HG02943 (cell line): Measurements from ENCODE around the gene MAMDC4.

Experiments used
- ATAC-seq: cut with Tn5 transposase; IDR thresholded peaks from one replicate; pipeline ENCODE4 v1.9.1; 2021; ENCODE audit warnings: mild to moderate bottlenecking, low read depth, moderate library complexity; ENCODE audit not compliant: unreplicated experiment

MAMDC4 gene

DNA sequence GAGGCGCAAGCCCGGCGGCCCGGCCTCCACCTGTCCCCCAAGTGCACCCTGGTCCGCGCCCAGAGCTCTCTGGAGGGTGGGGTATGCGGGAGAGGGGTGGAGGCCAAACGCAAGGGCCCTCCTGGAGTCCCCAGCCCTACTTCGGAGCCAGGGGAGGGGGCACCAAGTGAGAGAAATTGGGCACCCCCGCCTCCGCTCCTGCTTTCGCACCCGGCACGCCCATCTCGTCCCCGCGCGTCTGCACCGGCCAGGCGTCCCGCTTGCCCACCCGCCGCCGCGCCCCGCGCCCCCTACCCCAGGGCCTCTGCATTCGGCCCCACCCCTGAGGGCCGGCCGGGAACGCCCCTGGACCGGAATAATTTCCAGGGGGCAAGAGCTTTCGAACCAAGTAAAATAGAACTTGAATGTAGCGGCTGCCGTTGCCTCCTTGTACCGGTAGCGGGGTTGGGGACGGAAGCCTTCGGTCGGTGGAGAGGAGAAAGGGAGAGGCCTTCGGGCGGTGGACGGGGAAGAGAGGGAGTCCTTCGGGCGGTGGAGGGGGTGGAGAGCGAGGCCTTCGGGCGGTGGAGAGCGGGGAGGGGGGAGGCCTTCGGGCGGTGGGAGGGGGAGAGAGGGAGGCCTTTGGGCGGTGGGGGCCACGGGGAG, 3.6 kb upstream of the MAMDC4 start:
- no peak for ATAC-seq

GRCh38 chr9:136849038-136849959, 2.8 kb upstream of the MAMDC4 start, which contains the start of gene PHPT1:
Gene PHPT1 (plus strand): TSS chr9:136849409. CDS start chr9:136849431, 22 bp downstream.
- ATAC-seq = peak; percentile 82

DNA sequence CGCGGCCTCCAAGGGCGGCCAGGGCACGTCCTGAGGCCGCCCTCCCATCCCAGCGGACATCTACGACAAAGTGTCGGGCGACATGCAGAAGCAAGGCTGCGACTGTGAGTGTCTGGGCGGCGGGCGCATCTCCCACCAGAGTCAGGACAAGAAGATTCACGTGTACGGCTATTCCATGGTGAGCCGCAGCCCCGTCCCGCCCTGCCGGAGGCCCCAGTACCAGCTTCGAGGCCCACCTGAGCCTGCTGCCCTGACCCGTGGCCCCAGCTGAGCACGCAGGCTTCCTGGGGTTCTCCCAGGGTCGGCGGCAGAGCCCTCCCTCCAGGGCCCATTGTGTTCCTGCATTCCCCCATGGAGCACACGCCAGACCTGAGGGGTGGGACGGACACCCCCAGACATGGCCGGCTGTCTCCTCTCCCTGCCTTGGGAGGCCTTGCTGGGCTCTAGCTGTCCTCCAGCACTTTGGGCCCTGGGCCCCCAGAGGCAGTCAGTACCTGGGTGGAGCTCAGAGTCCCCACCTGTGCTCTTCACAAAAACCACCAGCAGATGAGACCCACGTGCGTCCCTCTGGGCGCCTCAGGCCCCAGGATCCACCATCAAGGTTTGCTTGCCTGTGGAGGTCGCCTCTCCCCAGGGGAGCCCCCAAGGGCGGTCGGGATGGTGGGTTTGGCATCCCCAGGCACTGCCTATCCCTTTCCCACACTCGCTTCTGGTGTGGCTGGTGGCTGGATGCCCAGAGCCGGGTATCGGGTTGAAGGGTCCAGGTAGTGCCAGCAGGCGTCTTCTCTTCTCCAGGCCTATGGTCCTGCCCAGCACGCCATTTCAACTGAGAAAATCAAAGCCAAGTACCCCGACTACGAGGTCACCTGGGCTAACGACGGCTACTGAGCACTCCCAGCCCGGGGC, 1.9 kb upstream of the MAMDC4 start:
- ATAC-seq = no peak

GRCh38 chr9:136850866-136851775, 1.0 kb upstream of the MAMDC4 start:
- ATAC-seq = no peak

DNA sequence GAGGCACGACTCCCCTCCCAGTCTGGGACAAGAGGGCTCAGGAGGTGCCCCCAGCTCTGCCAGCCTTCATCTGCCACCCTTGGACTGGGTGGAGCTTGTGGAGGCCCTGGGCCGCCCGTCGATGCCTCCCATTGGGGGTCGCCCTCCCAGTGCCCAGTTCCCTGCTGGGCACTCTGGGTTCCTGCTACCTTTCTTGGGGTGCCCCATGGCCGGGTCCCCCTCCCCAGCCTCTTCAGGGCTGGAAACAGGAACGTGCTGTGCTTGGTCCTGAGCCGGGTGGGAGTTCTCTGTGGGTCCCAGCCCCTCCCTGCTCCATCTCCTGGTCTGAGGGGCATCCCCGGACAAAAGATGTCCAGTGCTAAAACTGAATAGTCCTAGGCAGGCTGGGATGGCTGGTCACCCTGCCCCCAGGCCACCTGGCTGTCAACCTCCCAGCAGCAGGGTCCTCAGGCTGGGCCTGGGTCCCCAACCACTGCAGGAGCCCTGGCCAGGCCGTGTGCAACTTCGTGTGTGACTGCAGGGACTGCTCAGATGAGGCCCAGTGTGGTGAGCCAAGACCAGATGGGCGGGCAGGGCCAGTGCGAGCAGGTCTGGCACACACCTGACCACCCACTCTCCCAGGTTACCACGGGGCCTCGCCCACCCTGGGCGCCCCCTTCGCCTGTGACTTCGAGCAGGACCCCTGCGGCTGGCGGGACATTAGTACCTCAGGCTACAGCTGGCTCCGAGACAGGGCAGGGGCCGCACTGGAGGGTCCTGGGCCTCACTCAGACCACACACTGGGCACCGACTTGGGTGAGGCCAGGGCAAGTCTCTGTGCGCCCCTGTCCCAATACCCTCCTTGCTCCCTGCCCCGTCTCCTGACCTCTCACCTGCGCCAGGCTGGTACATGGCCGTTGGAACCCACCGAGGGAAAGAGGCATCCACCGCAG, 784 bp downstream of the MAMDC4 start:
- ATAC-seq = no peak

DNA sequence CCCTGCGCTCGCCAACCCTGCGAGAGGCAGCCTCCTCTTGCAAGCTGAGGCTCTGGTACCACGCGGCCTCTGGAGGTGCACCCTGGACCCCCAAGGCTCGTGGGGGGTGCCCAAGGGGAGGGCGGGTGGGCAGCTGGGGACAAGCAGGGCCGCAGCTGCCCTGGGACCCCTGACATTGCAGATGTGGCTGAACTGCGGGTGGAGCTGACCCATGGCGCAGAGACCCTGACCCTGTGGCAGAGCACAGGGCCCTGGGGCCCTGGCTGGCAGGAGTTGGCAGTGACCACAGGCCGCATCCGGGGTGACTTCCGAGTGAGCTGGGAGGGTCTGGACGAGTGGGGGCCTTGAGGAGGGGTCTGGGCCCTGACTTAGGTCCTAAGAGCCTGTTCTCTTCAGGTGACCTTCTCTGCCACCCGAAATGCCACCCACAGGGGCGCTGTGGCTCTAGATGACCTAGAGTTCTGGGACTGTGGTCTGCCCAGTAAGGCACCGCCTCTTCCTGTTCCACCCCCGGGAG, 1.5 kb downstream of the MAMDC4 start:
- ATAC-seq = no peak

- ATAC-seq = no peak
These were observed 2.1 kb downstream of the MAMDC4 start for GRCh38 chr9:136854113-136854841.

DNA sequence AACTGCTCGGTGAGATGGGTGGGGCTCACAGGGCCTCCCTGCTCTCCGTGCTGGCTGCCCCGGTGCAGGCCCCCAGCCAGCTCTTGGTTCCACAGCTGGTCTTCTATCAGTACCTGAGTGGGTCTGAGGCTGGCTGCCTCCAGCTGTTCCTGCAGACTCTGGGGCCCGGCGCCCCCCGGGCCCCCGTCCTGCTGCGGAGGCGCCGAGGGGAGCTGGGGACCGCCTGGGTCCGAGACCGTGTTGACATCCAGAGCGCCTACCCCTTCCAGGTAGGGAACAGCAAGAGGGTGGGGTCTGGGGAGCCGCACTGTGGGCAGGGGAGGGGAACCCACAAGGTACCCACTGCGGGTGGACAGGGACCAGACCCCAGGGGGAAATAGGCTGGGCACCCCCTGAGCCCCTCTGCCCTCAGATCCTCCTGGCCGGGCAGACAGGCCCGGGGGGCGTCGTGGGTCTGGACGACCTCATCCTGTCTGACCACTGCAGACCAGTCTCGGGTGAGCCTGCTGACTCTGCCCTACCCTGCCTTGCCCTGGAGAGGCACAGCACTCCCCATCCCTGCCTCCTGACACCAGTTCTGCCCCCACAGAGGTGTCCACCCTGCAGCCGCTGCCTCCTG, 2.8 kb downstream of the MAMDC4 start:
- no peak for ATAC-seq

DNA sequence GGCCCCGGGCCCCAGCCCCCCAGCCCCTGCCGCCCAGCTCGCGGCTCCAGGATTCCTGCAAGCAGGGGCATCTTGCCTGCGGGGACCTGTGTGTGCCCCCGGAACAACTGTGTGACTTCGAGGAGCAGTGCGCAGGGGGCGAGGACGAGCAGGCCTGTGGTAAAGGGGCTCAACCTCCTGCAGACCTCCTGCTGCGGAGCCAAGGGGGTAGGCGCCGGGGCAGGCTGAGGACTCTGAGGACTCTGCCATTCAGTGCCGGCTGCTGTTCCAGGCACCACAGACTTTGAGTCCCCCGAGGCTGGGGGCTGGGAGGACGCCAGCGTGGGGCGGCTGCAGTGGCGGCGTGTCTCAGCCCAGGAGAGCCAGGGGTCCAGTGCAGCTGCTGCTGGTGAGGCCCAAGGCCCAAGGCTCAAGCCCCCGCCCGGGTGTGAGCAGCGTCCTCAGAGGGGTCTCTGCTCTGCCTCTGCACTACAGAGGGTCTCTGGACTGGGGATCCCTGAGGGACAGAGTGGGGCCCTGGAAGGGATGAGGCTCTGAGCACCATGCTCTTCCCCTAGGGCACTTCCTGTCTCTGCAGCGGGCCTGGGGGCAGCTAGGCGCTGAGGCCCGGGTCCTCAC, 3.4 kb downstream of the MAMDC4 start:
- no peak for ATAC-seq

- ATAC-seq = no peak
These were observed 3.9 kb downstream of the MAMDC4 start for GRCh38 chr9:136856079-136856476.

DNA sequence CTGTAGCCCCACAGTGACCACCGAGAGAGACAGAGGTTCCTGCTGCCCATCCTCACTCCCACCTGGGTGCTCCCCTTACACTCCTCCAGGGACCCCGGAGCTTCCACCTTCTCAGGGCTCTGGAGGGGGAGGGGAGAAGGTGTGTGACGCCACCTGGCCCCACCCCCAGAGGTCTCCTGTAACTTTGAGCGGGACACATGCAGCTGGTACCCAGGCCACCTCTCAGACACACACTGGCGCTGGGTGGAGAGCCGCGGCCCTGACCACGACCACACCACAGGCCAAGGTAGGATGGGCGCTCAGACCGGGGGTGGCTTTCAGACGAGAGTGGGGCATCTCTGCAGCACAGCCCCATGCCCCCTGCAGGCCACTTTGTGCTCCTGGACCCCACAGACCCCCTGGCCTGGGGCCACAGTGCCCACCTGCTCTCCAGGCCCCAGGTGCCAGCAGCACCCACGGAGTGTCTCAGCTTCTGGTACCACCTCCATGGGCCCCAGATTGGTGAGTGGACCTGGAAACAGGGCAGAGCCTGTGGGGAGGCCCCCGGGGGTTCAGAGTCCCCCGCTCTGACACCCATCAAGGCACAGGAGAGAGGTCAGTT, 4.5 kb downstream of the MAMDC4 start:
- ATAC-seq = no peak

DNA sequence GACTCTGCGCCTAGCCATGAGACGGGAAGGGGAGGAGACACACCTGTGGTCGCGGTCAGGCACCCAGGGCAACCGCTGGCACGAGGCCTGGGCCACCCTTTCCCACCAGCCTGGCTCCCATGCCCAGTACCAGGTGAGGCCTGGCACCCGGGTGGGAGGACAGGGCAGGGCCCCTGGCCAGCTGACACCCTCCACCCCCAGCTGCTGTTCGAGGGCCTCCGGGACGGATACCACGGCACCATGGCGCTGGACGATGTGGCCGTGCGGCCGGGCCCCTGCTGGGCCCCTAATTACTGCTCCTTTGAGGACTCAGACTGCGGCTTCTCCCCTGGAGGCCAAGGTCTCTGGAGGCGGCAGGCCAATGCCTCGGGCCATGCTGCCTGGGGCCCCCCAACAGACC, 5.0 kb downstream of the MAMDC4 start:
- ATAC-seq = no peak

- no peak for ATAC-seq
These were observed 5.7 kb downstream of the MAMDC4 start for GRCh38 chr9:136857581-136858412.

DNA sequence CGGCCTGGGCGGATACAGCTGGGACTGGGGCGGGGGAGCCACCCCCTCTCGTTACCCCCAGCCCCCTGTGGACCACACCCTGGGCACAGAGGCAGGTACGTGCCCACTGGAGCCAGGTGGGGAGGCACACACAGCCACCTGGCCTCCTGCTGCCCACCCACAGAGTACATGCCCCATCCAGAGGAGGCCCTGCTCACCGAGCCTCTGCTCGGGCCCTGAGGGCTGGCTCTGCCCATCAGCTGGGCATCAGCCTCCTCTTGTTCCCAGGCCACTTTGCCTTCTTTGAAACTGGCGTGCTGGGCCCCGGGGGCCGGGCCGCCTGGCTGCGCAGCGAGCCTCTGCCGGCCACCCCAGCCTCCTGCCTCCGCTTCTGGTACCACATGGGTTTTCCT, 6.3 kb downstream of the MAMDC4 start:
- ATAC-seq = no peak

GRCh38 chr9:136858844-136859757, 7.0 kb downstream of the MAMDC4 start:
- ATAC-seq = no peak
